Placental pericyte (primary cell): ENCODE data around the gene CLDN6. TPM values are rescaled to one million over a fixed set of nuclear protein-coding genes. Genes with fewer than 3 reads are reported as not detected.

ENCODE experiments used
- small RNA-seq: library from RNA; depleted of rRNA; stranded (forward); fragments of <200 nt; gene quantifications from one replicate; pipeline ENCODE3, GENCODE V24; 2012; ENCODE audit warnings: low replicate concordance
- total RNA-seq: library from RNA; depleted of rRNA; stranded (reverse); fragments of >200 nt; gene quantifications from 2 replicates; pipeline ENCODE4 v1.2.3, GENCODE V29; 2012

CLDN6 gene, protein sequence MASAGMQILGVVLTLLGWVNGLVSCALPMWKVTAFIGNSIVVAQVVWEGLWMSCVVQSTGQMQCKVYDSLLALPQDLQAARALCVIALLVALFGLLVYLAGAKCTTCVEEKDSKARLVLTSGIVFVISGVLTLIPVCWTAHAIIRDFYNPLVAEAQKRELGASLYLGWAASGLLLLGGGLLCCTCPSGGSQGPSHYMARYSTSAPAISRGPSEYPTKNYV
- total RNA-seq: 0.14 and 0.22 TPM in 2 replicates

DNA sequence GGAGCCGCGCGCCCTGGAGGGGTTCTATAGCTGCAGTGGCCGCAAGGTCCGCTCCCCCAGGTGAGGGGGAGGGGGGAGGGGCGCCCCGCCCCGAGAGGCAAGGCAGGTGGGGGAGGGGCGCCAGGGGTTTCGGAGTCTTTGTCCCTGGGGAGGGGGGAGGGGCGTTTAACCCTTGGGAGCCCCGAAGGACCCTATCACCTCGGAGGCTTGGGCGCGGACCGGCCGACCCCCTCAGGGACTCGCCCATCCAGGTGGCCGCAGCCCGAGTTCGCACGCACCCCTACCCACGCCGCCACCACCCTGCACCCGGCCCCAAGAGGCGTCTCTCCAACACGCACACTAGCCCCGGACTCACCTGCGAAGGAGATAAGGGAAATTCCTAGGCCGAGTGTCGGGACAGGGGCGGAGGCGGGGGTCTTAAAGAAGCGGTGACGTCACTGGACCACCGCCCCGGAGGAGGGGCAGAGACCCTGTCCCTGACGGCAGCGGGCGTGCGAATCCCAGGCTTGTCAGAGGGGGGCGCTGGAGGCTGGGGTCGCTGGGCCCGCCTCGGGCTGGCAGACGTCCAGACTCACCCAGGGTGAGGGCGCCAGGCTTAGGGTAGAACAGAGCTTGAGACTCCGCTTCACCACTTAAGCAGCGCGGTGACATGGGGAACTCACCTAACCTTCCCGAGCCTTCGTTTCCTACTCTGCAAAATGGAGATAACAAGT lies at the start of gene CLDN6:
TSS of gene CLDN6 (minus strand) at position 390 of the 713 bp plus-strand sequence. CDS start 2,162 bp downstream, outside the sequence.

DNA sequence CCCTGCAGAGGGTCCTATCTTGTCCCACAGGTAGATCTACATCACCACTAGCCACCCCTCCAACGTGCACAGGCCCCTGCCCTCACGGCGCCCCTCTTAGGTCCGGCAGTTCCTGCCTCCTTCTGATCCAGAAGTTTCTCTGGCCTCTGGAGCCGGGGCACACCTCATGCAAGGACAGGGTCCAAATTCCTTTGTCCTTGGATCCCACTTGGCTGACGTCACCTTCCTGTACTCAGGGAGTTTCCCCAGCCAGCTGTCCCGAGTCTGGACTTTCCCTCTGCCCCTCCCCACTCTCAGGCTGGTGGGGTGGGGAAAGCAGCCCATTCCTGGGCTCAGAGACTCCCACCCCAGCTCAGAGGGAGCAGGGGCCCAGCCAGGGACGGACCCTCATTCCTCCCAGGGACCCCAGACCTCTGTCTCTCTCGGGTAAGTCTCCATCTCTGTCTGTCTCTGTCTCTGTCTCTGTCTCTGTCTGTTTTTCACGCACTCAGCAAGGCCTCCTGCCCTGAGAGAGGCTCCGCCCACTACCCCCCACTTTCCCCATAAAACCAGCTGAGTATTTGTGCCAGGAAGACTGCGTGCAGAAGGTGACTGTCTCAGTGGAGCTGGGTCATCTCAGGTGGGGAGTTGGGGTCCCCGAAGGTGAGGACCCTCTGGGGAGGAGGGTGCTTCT lies 47.2 kb upstream of the CLDN6 start, which contains the start of gene IL32:
TSS of gene IL32 (plus strand) at position 572 of the 673 bp plus-strand sequence. CDS start 172 bp downstream, outside the sequence.

GRCh38 chr16:3045758-3046640 lies 28.0 kb upstream of the CLDN6 start, which contains the start of gene MMP25:
Gene MMP25 (plus strand): TSS chr16:3046561. CDS start chr16:3046918, 357 bp downstream.

GRCh38 chr16:3036726-3037315 lies 18.8 kb upstream of the CLDN6 start, which contains the start of gene BICDL2:
Gene BICDL2 (minus strand): TSS chr16:3036944. CDS start chr16:3035496, 1,448 bp downstream.

DNA sequence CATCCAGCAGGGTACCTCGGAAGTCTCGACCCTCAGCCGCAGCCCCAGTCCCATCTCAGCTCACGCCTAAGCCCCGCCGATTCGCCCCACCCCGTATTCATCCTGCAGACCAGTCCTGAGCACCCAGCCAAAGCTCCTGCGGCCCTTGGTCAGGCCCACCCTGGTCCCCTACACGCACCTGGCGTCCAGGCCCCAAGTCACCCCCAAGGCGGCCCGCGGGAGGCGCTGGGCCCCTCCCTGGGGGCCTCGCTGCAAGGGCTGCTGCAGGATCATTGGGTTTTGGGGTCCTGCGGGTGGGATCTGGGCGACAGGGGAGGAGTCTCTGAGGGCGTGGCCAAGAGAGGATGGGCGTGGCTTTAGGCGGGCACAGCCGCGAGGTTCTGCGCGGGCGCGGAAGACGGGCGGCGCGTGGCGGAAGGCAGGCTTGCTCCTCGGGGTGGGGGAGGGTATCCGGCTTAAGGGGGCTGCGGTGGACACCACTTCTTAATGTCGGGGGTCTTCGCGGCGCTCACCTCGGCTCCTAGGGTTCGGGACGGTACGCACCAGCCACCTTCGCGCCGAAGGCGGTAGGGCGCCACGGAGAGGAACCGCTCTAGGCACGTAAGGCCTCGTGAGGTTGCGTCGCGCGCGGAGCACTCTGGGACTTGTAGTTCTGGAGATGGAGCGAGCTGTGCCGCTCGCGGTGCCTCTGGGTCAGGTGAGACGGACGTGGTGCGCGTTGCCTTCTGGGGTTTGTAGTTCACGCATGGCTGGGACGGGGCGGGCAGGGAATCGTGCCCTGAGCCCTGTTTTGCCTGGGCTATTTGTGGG lies 5.9 kb upstream of the CLDN6 start, which contains the start of the genes HCFC1R1 and THOC6:
TSS of gene HCFC1R1 (minus strand) at position 274 of the 810 bp plus-strand sequence. CDS start at position 273, 1 bp downstream.
TSS of gene THOC6 (plus strand) at position 367 of the 810 bp plus-strand sequence. CDS start at position 659, 292 bp downstream.

DNA sequence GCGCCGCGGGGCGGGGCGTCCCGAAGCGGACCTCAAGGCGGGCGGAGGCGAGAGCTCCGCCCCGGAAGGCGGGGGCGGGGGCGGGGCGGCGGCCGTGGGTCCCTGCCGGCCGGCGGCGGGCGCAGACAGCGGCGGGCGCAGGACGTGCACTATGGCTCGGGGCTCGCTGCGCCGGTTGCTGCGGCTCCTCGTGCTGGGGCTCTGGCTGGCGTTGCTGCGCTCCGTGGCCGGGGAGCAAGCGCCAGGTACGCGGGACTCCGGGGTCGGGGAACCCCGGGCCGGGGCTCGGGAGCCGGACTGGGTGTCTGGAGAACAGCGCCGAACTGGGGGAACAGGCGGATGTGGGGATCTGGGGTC lies 2.2 kb upstream of the CLDN6 start, which contains the start of gene TNFRSF12A:
TSS of gene TNFRSF12A (plus strand) at position 122 of the 357 bp plus-strand sequence. CDS start at position 152, 30 bp downstream.

DNA sequence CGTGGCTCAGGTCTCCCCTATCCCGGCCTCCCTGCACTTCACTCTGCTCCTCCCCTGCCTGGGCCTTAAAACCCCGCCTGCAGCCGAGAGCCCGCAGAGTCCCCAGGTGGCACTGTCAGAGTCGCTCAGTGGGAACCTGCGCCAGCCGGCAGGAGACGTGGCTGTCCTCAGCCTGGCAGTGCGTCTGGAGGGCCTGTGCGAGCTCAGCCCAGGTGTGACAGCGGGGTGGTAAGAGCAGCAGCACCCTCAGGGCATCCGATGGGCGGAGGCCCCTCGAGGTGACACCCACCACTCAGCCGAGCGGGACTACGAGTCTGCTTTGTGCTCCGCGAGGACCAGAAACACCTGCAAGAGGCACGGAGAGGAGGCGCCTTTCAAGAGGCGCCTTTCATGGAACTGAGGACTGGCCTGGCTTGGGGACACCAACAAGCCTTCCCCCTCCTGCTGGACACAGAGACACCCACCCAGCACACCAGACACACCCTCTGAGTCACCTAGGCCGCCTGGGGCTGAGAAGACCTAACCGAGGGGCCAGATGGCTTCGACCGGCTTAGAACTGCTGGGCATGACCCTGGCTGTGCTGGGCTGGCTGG lies 5.1 kb downstream of the CLDN6 start, which contains the start of gene CLDN9:
TSS of gene CLDN9 (plus strand) at position 96 of the 593 bp plus-strand sequence. CDS start at position 536, 440 bp downstream.

DNA sequence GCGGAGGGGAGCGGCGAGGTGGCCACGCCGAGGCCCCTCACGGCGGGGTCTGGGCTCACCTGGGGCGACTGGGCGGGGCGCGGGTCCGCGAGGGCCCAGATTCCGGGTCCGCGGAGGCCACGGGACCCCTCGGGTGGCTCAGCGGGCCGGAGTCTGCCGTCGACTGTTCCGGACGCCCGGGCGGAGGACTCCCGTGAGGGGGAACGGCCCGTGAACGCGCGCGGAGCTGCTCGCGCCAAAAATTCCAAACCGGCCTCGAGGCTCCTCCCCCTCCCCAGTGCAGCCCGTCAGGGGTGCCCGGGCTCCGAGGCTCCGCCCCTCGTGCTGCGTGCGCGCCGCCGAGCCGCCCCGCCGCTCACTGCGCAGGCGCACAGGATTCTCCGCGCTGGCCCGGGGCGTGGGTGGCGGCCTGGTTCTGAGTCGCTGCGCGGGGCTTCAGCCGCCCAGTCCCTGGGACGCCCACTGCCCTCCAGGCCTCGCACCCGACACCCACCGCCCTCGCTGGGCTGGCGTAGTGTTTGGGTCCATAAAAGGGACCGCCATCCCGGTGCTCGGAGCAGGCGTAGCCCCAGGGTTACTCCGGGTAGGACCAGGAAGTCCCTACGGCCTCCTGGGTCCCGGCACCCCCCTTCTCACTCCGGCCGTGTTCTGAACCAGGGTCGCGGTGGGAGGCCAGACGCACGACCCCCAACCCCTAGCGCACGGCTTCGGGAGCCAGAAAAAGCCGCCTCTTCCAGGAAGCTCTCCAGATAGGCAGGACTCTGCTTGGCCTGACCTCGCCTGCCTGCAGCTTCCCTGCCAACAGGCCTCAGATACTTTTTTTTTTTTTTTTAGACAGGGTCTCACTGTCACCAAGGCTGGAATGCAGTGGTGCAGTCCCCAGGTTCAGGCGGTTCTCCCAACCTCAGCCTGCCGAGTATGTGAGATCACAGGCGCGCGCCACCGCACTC lies 37.5 kb downstream of the CLDN6 start, which contains the start of gene PKMYT1:
TSS of gene PKMYT1 (minus strand) at position 220 of the 950 bp plus-strand sequence. CDS start 789 bp downstream, outside the sequence.

GRCh38 chr16:2968738-2969544 lies 49.0 kb downstream of the CLDN6 start, which contains the start of gene PAQR4:
Gene PAQR4 (plus strand): TSS chr16:2969348. CDS start chr16:2969675, 327 bp downstream.

Small RNA genes within 50 kb of the gene (small RNA-seq; reads per million reads assigned to genes)
- gene LINC00514: 0.13 reads per million

Other genes with a start within 250 kb of the CLDN6 start
- 154 and 313 TPM in 2 replicates for gene ELOB, start 240.9 kb downstream of the CLDN6 start, total RNA-seq
- not detected in 2 replicates for gene PRSS33, start 230.6 kb downstream of the CLDN6 start, total RNA-seq
- gene PRSS41, start 219.7 kb downstream of the CLDN6 start, total RNA-seq: not detected in 2 replicates
- not detected in 2 replicates for gene PRSS21, start 200.9 kb downstream of the CLDN6 start, total RNA-seq
- 0.29 TPM in 1 of 2 replicates, not detected in the other for gene ZG16B, start 187.9 kb downstream of the CLDN6 start, total RNA-seq
- gene PRSS22, start 160.0 kb downstream of the CLDN6 start, total RNA-seq: 2.7 TPM in 1 of 2 replicates, not detected in the other
- gene FLYWCH2, start 135.0 kb downstream of the CLDN6 start, total RNA-seq: 53.0 and 83.3 TPM in 2 replicates
- gene FLYWCH1, start 106.3 kb downstream of the CLDN6 start, total RNA-seq: 42.2 and 55.8 TPM in 2 replicates
- gene KREMEN2, start 53.9 kb downstream of the CLDN6 start, total RNA-seq: not detected in 2 replicates
- gene PAQR4, start 48.8 kb downstream of the CLDN6 start, total RNA-seq: 1.1 and 12.2 TPM in 2 replicates
- 0.22 and 27.1 TPM in 2 replicates for gene PKMYT1, start 37.7 kb downstream of the CLDN6 start, total RNA-seq
- gene CLDN9, start 5.3 kb downstream of the CLDN6 start, total RNA-seq: not detected in 2 replicates
- gene TNFRSF12A, start 2.2 kb upstream of the CLDN6 start, total RNA-seq: 216 and 619 TPM in 2 replicates
- 11.6 and 21.7 TPM in 2 replicates for gene HCFC1R1, start 5.8 kb upstream of the CLDN6 start, total RNA-seq
- gene THOC6, start 5.9 kb upstream of the CLDN6 start, total RNA-seq: 32.2 and 40.7 TPM in 2 replicates
- under 0.01 TPM in 1 of 2 replicates, not detected in the other for gene BICDL2, start 18.8 kb upstream of the CLDN6 start, total RNA-seq
- not detected in 2 replicates for gene MMP25, start 28.4 kb upstream of the CLDN6 start, total RNA-seq
- gene IL32, start 47.5 kb upstream of the CLDN6 start, total RNA-seq: 3.7 and 21.7 TPM in 2 replicates
- gene ZSCAN10, start 81.1 kb upstream of the CLDN6 start, total RNA-seq: not detected in 2 replicates
- 17.9 and 20.0 TPM in 2 replicates for gene ZNF205, start 94.4 kb upstream of the CLDN6 start, total RNA-seq
- 8.3 and 11.4 TPM in 2 replicates for gene ZNF213, start 116.8 kb upstream of the CLDN6 start, total RNA-seq
- not detected in 2 replicates for gene OR1F1, start 170.0 kb upstream of the CLDN6 start, total RNA-seq
- gene ZNF200, start 217.0 kb upstream of the CLDN6 start, total RNA-seq: 12.9 and 14.0 TPM in 2 replicates
- gene MEFV, start 238.4 kb upstream of the CLDN6 start, total RNA-seq: not detected in 2 replicates